Ramos (cell line): ENCODE data around the gene CCDC197.

Experiments
- in situ Hi-C: fragments of 300-500 bp; cut with MboI; formaldehyde crosslinking; loops from one replicate; pipeline ENCODE4 v1.14.3; 2022; ENCODE audit warnings: low sequenced_read_pairs; ENCODE audit not compliant: unreplicated experiment

The CCDC197 gene

GRCh38 chr14:93993382-93993781 lies 3.7 kb upstream of the CCDC197 start:
- in situ Hi-C loops = no loop called here

GRCh38 chr14:93994919-93995682 lies 2.0 kb upstream of the CCDC197 start:
- in situ Hi-C loops = no loop called here

GRCh38 chr14:93996130-93996695 lies 888 bp upstream of the CCDC197 start:
- in situ Hi-C loops = no loop called here

- in situ Hi-C loops = no loop called here
Measured at GRCh38 chr14:93997916-93998870, 1.1 kb downstream of the CCDC197 start.

- in situ Hi-C loops = no loop called here
Measured at GRCh38 chr14:93998871-93999403, 1.8 kb downstream of the CCDC197 start.

GRCh38 chr14:93999573-93999972 lies 2.5 kb downstream of the CCDC197 start:
- in situ Hi-C loops = no loop called here

- in situ Hi-C loops = loop anchor here (5.0 to 25.0 kb wide), 2 partner anchors 58 to 338 kb away; no protein-coding TSS in a partner anchor
Measured at GRCh38 chr14:94000267-94000666, 3.2 kb downstream of the CCDC197 start.

GRCh38 chr14:94001016-94001415 lies 3.9 kb downstream of the CCDC197 start:
- in situ Hi-C loops = loop anchor here (5.0 to 25.0 kb wide), 2 partner anchors 59 to 339 kb away; no protein-coding TSS in a partner anchor

GRCh38 chr14:94001501-94002396 lies 4.6 kb downstream of the CCDC197 start:
- in situ Hi-C loops = loop anchor here (5.0 to 25.0 kb wide), 2 partner anchors 59 to 339 kb away; no protein-coding TSS in a partner anchor

GRCh38 chr14:94003397-94003796 lies 6.3 kb downstream of the CCDC197 start:
- in situ Hi-C loops = loop anchor here (5.0 to 25.0 kb wide), 2 partner anchors 61 to 341 kb away; no protein-coding TSS in a partner anchor

GRCh38 chr14:94004015-94004414 lies 6.9 kb downstream of the CCDC197 start:
- in situ Hi-C loops = loop anchor here (5.0 to 25.0 kb wide), 2 partner anchors 62 to 342 kb away; no protein-coding TSS in a partner anchor

- in situ Hi-C loops = loop anchor here (25.0 kb wide), 1 partner anchor 343 kb away; no protein-coding TSS in a partner anchor
Measured at GRCh38 chr14:94005324-94006073, 8.4 kb downstream of the CCDC197 start.

- in situ Hi-C loops = loop anchor here (25.0 kb wide), 1 partner anchor 346 kb away; no protein-coding TSS in a partner anchor
Measured at GRCh38 chr14:94008234-94008633, 11.1 kb downstream of the CCDC197 start.

GRCh38 chr14:94009767-94010166 lies 12.7 kb downstream of the CCDC197 start:
- in situ Hi-C loops = loop anchor here (25.0 kb wide), 1 partner anchor 347 kb away; no protein-coding TSS in a partner anchor

GRCh38 chr14:94010625-94011024 lies 13.5 kb downstream of the CCDC197 start:
- in situ Hi-C loops = loop anchor here (25.0 kb wide), 1 partner anchor 348 kb away; no protein-coding TSS in a partner anchor

- in situ Hi-C loops = loop anchor here (25.0 kb wide), 1 partner anchor 349 kb away; no protein-coding TSS in a partner anchor
Measured at GRCh38 chr14:94011795-94012194, 14.7 kb downstream of the CCDC197 start.

- in situ Hi-C loops = loop anchor here (25.0 kb wide), 1 partner anchor 352 kb away; no protein-coding TSS in a partner anchor
Measured at GRCh38 chr14:94014382-94014781, 17.3 kb downstream of the CCDC197 start.

- in situ Hi-C loops = loop anchor here (25.0 kb wide), 1 partner anchor 353 kb away; no protein-coding TSS in a partner anchor
Measured at GRCh38 chr14:94015223-94015622, 18.1 kb downstream of the CCDC197 start.
